HEK293 (cell line): ENCODE data around the gene RBM39.

ENCODE experiments used
- CTCF ChIA-PET: fragments of 350-600 bp; formaldehyde crosslinking; extraction: SDS; loops from one replicate; lab custom pipeline; 2021; ENCODE audit warnings: antibody characterized with exemption; lab: Yijun Ruan, JAX
- POLR2A ChIA-PET: fragments of 300-600 bp; formaldehyde crosslinking; extraction: SDS; loops from one replicate; lab custom pipeline; 2020; ENCODE audit warnings: antibody characterized with exemption, inconsistent platforms; lab: Yijun Ruan, JAX
- H3K27ac ChIP-seq: fragments of 200-500 bp; sonication (Bioruptor generic); 2 replicates; pipeline ENCODE4 v1.5.1; 2014; ENCODE audit warnings: low read depth, low read length, control low read depth, inconsistent platforms; ENCODE audit errors: extremely low read depth
- H3K36me3 ChIP-seq, 2 experiments: fragments of 200-500 bp in 1 of 2; sonication (Bioruptor generic) in 1 of 2; 1 replicate in 1 of 2; 2 replicates in 1 of 2; pipeline ENCODE4 v1.5.1; 2014 to 2017; ENCODE audit warnings: inconsistent platforms in 2 of 2, low read length in 2 of 2; ENCODE audit not compliant: control insufficient read depth in 2 of 2, insufficient read depth in 1 of 2
- H3K4me1 ChIP-seq: fragments of 200-500 bp; sonication (Bioruptor generic); 2 replicates; pipeline ENCODE4 v1.5.1; 2014; ENCODE audit warnings: mild to moderate bottlenecking, low read length, inconsistent platforms; ENCODE audit not compliant: control insufficient read depth, insufficient read depth
- H3K4me3 ChIP-seq: 2 replicates; pipeline ENCODE4 v1.5.1; 2011; ENCODE audit warnings: low read depth, mild to moderate bottlenecking, control low read depth, low read length, moderate library complexity
- H3K9me3 ChIP-seq: fragments of 200-500 bp; sonication (Bioruptor generic); 2 replicates; pipeline ENCODE4 v1.5.1; 2014; ENCODE audit warnings: low read depth, low read length, inconsistent platforms; ENCODE audit not compliant: control insufficient read depth, insufficient read depth
- BCL11B ChIP-seq: fragments of 450-650 bp; formaldehyde crosslinking; IDR thresholded peaks from 2 replicates; pipeline ENCODE4 v1.5.1; 2016; ENCODE audit warnings: low read depth, missing biosample characterization, missing genetic modification characterization
- GLI4 ChIP-seq: fragments of 450-650 bp; formaldehyde crosslinking; IDR thresholded peaks from 2 replicates; pipeline ENCODE4 v1.5.1; 2016; ENCODE audit warnings: missing biosample characterization, missing genetic modification characterization
- IKZF3 ChIP-seq: fragments of 450-650 bp; IDR thresholded peaks from 2 replicates; pipeline ENCODE4 v1.5.0; 2018; ENCODE audit warnings: missing biosample characterization, mild to moderate bottlenecking, missing genetic modification characterization, moderate library complexity
- MZF1 ChIP-seq: fragments of 450-650 bp; formaldehyde crosslinking; IDR thresholded peaks from 2 replicates; pipeline ENCODE4 v1.5.1; 2017; ENCODE audit warnings: missing biosample characterization, missing genetic modification characterization, borderline replicate concordance
- PATZ1 ChIP-seq: fragments of 450-650 bp; formaldehyde crosslinking; IDR thresholded peaks from 2 replicates; pipeline ENCODE4 v1.5.1; 2016; ENCODE audit warnings: missing biosample characterization, missing genetic modification characterization
- PRDM6 ChIP-seq: fragments of 450-650 bp; formaldehyde crosslinking; IDR thresholded peaks from 2 replicates; pipeline ENCODE4 v1.5.1; 2017; ENCODE audit warnings: missing biosample characterization, missing genetic modification characterization
- SCRT1 ChIP-seq: fragments of 450-650 bp; formaldehyde crosslinking; IDR thresholded peaks from 2 replicates; pipeline ENCODE4 v1.5.1; 2016; ENCODE audit warnings: missing biosample characterization, missing genetic modification characterization, borderline replicate concordance
- SP2 ChIP-seq: fragments of 450-650 bp; formaldehyde crosslinking; IDR thresholded peaks from 2 replicates; pipeline ENCODE4 v1.5.1; 2016; ENCODE audit warnings: missing biosample characterization, missing genetic modification characterization
- YY2 ChIP-seq: fragments of 450-650 bp; formaldehyde crosslinking; IDR thresholded peaks from 2 replicates; pipeline ENCODE4 v1.5.1; 2016; ENCODE audit warnings: missing biosample characterization, missing genetic modification characterization
- ZBTB21 ChIP-seq: fragments of 450-650 bp; formaldehyde crosslinking; IDR thresholded peaks from 2 replicates; pipeline ENCODE4 v1.5.1; 2017; ENCODE audit warnings: missing biosample characterization, missing genetic modification characterization
- ZNF202 ChIP-seq: fragments of 450-650 bp; formaldehyde crosslinking; IDR thresholded peaks from 2 replicates; pipeline ENCODE4 v1.5.1; 2016; ENCODE audit warnings: missing biosample characterization, missing genetic modification characterization, borderline replicate concordance
- ZNF274 ChIP-seq, 2 experiments: fragments of 200-500 bp in 1 of 2; fragments of 450-650 bp in 1 of 2; sonication (Bioruptor generic) in 1 of 2; formaldehyde crosslinking in 1 of 2; IDR thresholded peaks; 2 replicates each; pipeline versions ENCODE4 v1.5.1 to v1.6.1; 2014 to 2016; ENCODE audit warnings: borderline replicate concordance in 1 of 2, inconsistent platforms in 1 of 2, low read length in 1 of 2, missing biosample characterization in 1 of 2, missing genetic modification characterization in 1 of 2
- ZNF311 ChIP-seq: fragments of 450-650 bp; formaldehyde crosslinking; IDR thresholded peaks from 2 replicates; pipeline ENCODE4 v1.5.1; 2017; ENCODE audit warnings: missing biosample characterization, missing genetic modification characterization, borderline replicate concordance
- ZNF585B ChIP-seq: fragments of 450-650 bp; formaldehyde crosslinking; IDR thresholded peaks from 2 replicates; pipeline ENCODE4 v1.5.1; 2016; ENCODE audit warnings: missing biosample characterization, missing genetic modification characterization
- ZNF600 ChIP-seq: fragments of 450-650 bp; formaldehyde crosslinking; IDR thresholded peaks from 2 replicates; pipeline ENCODE4 v1.5.1; 2016; ENCODE audit warnings: missing biosample characterization, missing genetic modification characterization
- ZNF624 ChIP-seq: fragments of 450-650 bp; formaldehyde crosslinking; IDR thresholded peaks from 2 replicates; pipeline ENCODE4 v1.5.1; 2017; ENCODE audit warnings: missing biosample characterization, missing genetic modification characterization
- ZNF76 ChIP-seq: fragments of 450-650 bp; formaldehyde crosslinking; IDR thresholded peaks from 2 replicates; pipeline ENCODE4; 2016; ENCODE audit warnings: low read depth, missing biosample characterization, missing genetic modification characterization, borderline replicate concordance
- ZNF791 ChIP-seq: fragments of 450-650 bp; formaldehyde crosslinking; IDR thresholded peaks from 2 replicates; pipeline ENCODE4 v1.5.1; 2016; ENCODE audit warnings: missing biosample characterization, missing genetic modification characterization
- ZNF792 ChIP-seq: fragments of 450-650 bp; formaldehyde crosslinking; IDR thresholded peaks from 2 replicates; pipeline ENCODE4 v1.5.1; 2016; ENCODE audit warnings: missing biosample characterization, missing genetic modification characterization
- ZSCAN16 ChIP-seq: fragments of 450-650 bp; formaldehyde crosslinking; IDR thresholded peaks from 2 replicates; pipeline ENCODE4 v1.5.1; 2016; ENCODE audit warnings: missing biosample characterization, missing genetic modification characterization
- ZXDB ChIP-seq: fragments of 450-650 bp; formaldehyde crosslinking; IDR thresholded peaks from 2 replicates; pipeline ENCODE4 v1.5.1; 2016; ENCODE audit warnings: missing biosample characterization, missing genetic modification characterization
- TF ChIP-seq, protein P1 (sequence below): fragments of 450-650 bp; formaldehyde crosslinking; IDR thresholded peaks from 2 replicates; pipeline ENCODE4 v1.5.1; 2017; ENCODE audit warnings: missing biosample characterization, missing genetic modification characterization
- TF ChIP-seq, protein P2 (sequence below): fragments of 450-650 bp; formaldehyde crosslinking; IDR thresholded peaks from 2 replicates; pipeline ENCODE4 v1.5.1; 2017; ENCODE audit warnings: missing biosample characterization, missing genetic modification characterization

Gene RBM39

DNA sequence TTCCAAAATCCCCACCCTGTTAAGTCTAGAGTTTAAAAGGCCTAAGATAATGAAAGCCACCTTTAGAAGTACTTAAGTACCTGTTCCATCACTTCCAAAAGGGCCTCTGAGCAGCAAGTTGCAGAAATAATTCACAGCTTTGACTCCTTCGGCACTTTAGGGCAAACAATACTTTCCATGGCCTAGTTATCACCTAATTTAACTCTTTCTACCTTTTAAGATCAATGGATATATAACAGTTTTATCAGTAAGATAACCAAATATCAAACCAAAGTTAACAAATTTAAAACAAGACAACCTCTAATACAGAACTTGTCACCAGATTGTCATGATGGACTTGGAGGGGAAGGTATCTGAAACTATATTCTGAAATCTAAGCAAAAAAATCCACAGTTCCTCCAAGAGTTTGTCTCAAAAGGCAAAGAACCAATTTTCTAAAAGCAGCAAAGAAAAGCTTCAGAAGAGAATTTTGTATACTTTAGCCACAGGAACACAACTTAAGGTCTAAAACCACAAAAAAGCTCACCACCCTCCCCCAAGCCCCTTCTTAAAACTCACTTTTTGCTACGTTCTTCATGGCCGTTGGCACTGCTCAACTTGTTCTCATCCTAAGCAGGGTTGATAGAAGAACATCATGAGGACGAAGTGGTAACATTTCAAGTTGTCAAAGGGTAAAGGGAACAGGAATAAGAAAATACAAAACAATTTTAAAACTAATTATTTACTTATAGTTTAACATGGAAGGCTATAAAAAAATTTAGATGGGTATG, 3.5 kb downstream of the RBM39 start:
- CTCF ChIA-PET, result interaction anchor here (0.6 kb wide), 1 partner anchor 149 kb away, joined by 4 read pairs; no protein-coding TSS in a partner anchor
- POLR2A ChIA-PET, result no interaction called here
- TF ChIP-seq IKZF3 (tag by site-specific recombination), result no peak
- TF ChIP-seq SCRT1 (tag by site-specific recombination), result no peak
- TF ChIP-seq ZNF792 (tag by site-specific recombination), result no peak
- no peak for TF ChIP-seq ZNF274 (IDR thresholded peaks at IDR 0.05; ENCODE audit: low read length)
- TF ChIP-seq ZNF274 (tag by site-specific recombination; IDR thresholded peaks at IDR 0.05; ENCODE audit: borderline replicate concordance), result no peak
- TF ChIP-seq ZSCAN16, result no peak
- no peak for TF ChIP-seq ZBTB21 (tag by site-specific recombination)
- no peak for TF ChIP-seq ZNF202
- no peak for TF ChIP-seq BCL11B (tag by site-specific recombination)
- no peak for TF ChIP-seq ZNF585B (tag by site-specific recombination)
- TF ChIP-seq ZNF624 (tag by site-specific recombination), result no peak
- H3K4me3 ChIP-seq, result no peak overlapping the region
- H3K27ac ChIP-seq, result no peak overlapping the region
- peaks cover 4% of the 10 kb centered on the region for H3K4me1 ChIP-seq
- no peaks in the 10 kb centered on the region for H3K9me3 ChIP-seq
- H3K36me3 ChIP-seq, result peaks cover 59 to 76% of the 10 kb centered on the region in 2 experiments

DNA sequence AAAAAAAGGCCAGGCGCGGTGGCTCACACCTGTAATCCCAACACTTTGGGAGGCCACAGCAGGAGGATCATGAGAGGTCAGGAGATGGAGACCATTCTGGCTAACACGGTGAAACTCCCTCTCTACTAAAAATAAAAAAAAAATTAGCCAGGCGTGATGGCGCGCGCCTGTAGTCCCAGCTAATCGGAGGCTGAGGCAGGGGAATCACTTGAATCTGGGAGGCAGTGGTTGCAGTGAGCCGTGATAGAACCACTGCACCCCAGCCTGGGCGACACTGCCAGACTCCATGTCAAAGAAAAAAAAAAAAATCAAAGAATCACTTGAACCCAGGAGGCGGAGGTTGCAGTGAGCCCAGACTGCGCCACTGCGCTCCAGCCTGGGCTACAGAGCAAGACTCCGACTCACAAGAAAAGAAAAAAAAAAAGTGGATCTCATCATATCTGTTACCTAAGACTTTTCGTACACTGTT, 4.2 kb downstream of the RBM39 start:
- TF ChIP-seq GLI4, result no peak
- TF ChIP-seq ZNF600 (tag by site-specific recombination), result 0 out of 2 replicates have a peak, but pooled peaks have one; percentile 11
- TF ChIP-seq, all 188 proteins: peak for 1
- Histone ChIP-seq H3K9me3 (no peaks in the 10 kb centered on the region), H3K4me3 (no peak overlapping the region), H3K27ac (no peak overlapping the region), H3K36me3 (peaks cover 66 to 83% of the 10 kb centered on the region in 2 experiments), H3K4me1 (peaks cover 4% of the 10 kb centered on the region)
- CTCF ChIA-PET, result no interaction called here
- POLR2A ChIA-PET, result interaction anchor here (0.6 to 0.7 kb wide), 2 partner anchors 12 to 195 kb away, joined by 6 to 12 read pairs; no protein-coding TSS in a partner anchor

GRCh38 chr20:35735826-35736470, 6.1 kb downstream of the RBM39 start:
- ChIA-PET POLR2A (interaction anchor here (1.2 kb wide), 1 partner anchor 20 kb away, joined by 3 read pairs; no protein-coding TSS in a partner anchor), CTCF (interaction anchor here (0.8 to 1.2 kb wide), 2 partner anchors 149 to 211 kb away, joined by 4 to 5 read pairs; no protein-coding TSS in a partner anchor)
- Histone ChIP-seq H3K27ac (no peak overlapping the region; the same call in 1 of the 2 replicates), H3K4me1 (peaks cover 4% of the 10 kb centered on the region), H3K36me3 (peaks cover 84 to 98% of the 10 kb centered on the region in 2 experiments), H3K9me3 (no peaks in the 10 kb centered on the region), H3K4me3 (no peak overlapping the region)
- TF ChIP-seq ZSCAN16 (no peak), ZNF76 (tag by site-specific recombination) (no peak), PRDM6 (tag by site-specific recombination) (no peak), SP2 (no peak), MZF1 (tag by site-specific recombination) (no peak), ZNF791 (no peak), YY2 (tag by site-specific recombination) (no peak), PATZ1 (no peak), ZNF311 (tag by site-specific recombination) (no peak), ZXDB (tag by site-specific recombination) (no peak)
- TF ChIP-seq, protein P1, sequence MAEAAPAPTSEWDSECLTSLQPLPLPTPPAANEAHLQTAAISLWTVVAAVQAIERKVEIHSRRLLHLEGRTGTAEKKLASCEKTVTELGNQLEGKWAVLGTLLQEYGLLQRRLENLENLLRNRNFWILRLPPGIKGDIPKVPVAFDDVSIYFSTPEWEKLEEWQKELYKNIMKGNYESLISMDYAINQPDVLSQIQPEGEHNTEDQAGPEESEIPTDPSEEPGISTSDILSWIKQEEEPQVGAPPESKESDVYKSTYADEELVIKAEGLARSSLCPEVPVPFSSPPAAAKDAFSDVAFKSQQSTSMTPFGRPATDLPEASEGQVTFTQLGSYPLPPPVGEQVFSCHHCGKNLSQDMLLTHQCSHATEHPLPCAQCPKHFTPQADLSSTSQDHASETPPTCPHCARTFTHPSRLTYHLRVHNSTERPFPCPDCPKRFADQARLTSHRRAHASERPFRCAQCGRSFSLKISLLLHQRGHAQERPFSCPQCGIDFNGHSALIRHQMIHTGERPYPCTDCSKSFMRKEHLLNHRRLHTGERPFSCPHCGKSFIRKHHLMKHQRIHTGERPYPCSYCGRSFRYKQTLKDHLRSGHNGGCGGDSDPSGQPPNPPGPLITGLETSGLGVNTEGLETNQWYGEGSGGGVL, result no peak
- TF ChIP-seq, protein P2, sequence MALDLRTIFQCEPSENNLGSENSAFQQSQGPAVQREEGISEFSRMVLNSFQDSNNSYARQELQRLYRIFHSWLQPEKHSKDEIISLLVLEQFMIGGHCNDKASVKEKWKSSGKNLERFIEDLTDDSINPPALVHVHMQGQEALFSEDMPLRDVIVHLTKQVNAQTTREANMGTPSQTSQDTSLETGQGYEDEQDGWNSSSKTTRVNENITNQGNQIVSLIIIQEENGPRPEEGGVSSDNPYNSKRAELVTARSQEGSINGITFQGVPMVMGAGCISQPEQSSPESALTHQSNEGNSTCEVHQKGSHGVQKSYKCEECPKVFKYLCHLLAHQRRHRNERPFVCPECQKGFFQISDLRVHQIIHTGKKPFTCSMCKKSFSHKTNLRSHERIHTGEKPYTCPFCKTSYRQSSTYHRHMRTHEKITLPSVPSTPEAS (tag by site-specific recombination), result no peak
